ENCODE results near the gene DLL1. TPM values are rescaled to one million over a fixed set of nuclear protein-coding genes. Genes with fewer than 3 reads are reported as not detected.

The DLL1 gene
- total and polyA plus RNA-seq, 7 donors, result 1.1 to 13.6 (median 4.6) TPM

- DNase-seq, result no peak
- H3K27me3 ChIP-seq, result no peaks in the 10 kb centered on the region
- H3K27ac ChIP-seq, result no peak overlapping the region
- 79 to 91% methylated on average over 5 of the region's 5 CpGs for WGBS, 2 donors
- no peaks in the 10 kb centered on the region for H3K36me3 ChIP-seq
- H3K4me3 ChIP-seq, result no peak overlapping the region
- intact Hi-C loops (cut with DNase I), result no loop called here
- H3K4me1 ChIP-seq, result peaks cover 0 to 47% (median 28%) of the 10 kb centered on the region in 4 donors
- no peaks in the 10 kb centered on the region for H3K9me3 ChIP-seq
- TF ChIP-seq POLR2A (IDR thresholded peaks at IDR 0.05), result no peak
Measured at GRCh38 chr6:170311696-170312095, 20.8 kb upstream of the DLL1 start.

DNA sequence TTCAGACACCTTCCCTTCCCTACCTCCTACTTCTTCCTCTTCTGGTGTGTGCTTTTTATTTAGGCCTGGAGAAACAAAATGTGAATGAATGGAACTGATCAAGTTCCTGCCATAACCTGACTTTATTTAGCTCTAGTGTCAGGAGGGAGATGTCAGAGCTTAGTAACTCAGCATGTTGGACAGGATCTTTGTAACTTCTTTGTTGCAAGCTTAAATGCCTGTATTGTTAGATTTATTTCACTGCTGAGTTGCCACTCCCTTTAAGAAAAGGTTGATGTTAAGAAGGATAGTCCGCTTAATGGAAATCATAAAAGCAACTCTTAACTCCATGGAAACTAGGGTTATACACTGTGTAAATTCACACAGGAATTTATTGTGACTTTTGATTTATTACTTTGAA lies 17.9 kb upstream of the DLL1 start:
- H3K27ac ChIP-seq, result no peak overlapping the region
- intact Hi-C loops (cut with DNase I), result loop anchor here (5.0 to 10.0 kb wide), 2 partner anchors 244 to 284 kb away; partner anchors contain the start of genes PSMB1 and TBP
- no peaks in the 10 kb centered on the region for H3K27me3 ChIP-seq
- H3K4me1 ChIP-seq, result peaks cover 0 to 54% (median 33%) of the 10 kb centered on the region in 4 donors
- no peak for TF ChIP-seq POLR2AphosphoS5 (IDR thresholded peaks at IDR 0.05)
- TF ChIP-seq CTCF (IDR thresholded peaks at IDR 0.05), result no peak
- TF ChIP-seq POLR2A (IDR thresholded peaks at IDR 0.05), result no peak
- no peak for TF ChIP-seq EP300 (IDR thresholded peaks at IDR 0.05)
- no peak for DNase-seq
- WGBS, 2 donors, result 26 to 72% methylated on average over 1 of the region's 1 CpG
- no peak overlapping the region for H3K4me3 ChIP-seq
- no peaks in the 10 kb centered on the region for H3K36me3 ChIP-seq
- no peaks in the 10 kb centered on the region for H3K9me3 ChIP-seq

DNA sequence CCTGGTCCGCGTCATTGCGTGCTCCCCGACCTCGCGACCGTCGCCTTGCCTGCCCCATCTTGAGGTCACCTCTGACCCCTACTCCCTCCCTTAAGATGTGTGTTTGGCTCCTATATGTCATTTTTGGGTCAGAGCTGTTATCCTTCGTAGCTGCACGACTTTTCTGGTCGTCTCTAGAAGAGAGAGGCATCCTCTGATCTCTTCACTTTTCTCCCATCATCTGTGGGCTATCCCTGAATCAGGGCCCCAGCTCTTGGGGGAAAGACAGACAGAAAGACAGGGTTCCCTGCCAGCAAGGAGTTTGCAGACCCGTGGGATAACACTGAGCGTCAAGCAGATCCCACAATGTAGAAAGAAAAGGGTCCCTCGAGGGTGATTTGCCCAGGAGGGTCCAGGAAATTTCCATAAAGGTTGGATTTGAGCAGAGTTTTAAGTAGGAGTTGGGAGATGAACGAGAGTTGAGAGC lies 16.2 kb upstream of the DLL1 start:
- no peak for DNase-seq
- TF ChIP-seq EP300 (IDR thresholded peaks at IDR 0.05) (no peak), POLR2A (IDR thresholded peaks at IDR 0.05) (no peak)
- intact Hi-C loops (cut with DNase I), result loop anchor here (5.0 to 10.0 kb wide), 2 partner anchors 245 to 282 kb away; partner anchors contain the start of genes PSMB1 and TBP
- WGBS, 2 donors, result 5 to 11% methylated on average over 15 of the region's 15 CpGs
- Histone ChIP-seq H3K27me3 (no peaks in the 10 kb centered on the region), H3K4me1 (peaks cover 0 to 42% (median 28%) of the 10 kb centered on the region in 4 donors), H3K4me3 (peak overlapping the region; percentile 82 to 90 (median 88)), H3K27ac (peak overlapping the region; percentile 85 to 89 (median 86)), H3K9me3 (no peaks in the 10 kb centered on the region), H3K36me3 (no peaks in the 10 kb centered on the region)

GRCh38 chr6:170306324-170307079 lies 15.6 kb upstream of the DLL1 start, which contains the start of gene FAM120B:
Gene FAM120B, plus strand, starts transcription at chr6:170306758. Its CDS starts 10,633 bp downstream, at chr6:170317391.
- H3K4me1 ChIP-seq, result peaks cover 0 to 42% (median 28%) of the 10 kb centered on the region in 4 donors
- intact Hi-C loops (cut with DNase I), result loop anchor here (5.0 to 10.0 kb wide), 2 partner anchors 246 to 282 kb away; partner anchors contain the start of genes PSMB1 and TBP
- 0% methylated on average over 97 of the region's 97 CpGs for WGBS, 2 donors

DNA sequence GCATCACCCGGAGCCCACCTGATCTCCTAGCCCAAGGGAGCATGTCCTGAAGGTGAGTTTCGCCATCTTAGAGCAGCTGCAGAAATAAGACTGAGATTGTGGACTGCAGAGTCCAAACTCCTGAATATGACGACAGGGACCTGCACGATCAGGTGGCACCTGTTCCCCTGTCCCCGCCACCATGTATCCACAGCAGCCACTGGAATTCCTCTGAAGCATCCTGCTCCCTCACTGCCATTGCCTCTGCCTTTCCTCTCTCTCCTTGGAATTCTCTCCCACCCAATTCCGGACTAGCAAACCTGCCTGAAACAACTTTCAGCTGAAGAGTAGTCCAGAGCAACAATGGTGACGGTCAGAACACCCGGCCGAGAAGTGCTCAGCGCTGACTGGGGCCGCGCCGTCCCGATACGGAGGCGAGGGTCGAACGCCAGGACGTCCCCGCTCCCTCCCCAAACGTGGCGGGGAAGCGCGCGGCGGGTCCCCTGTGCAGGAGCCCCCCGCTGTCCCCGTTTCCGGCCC lies 15.0 kb upstream of the DLL1 start:
- Histone ChIP-seq H3K4me1 (peaks cover 0 to 42% (median 28%) of the 10 kb centered on the region in 4 donors), H3K9me3 (no peaks in the 10 kb centered on the region), H3K4me3 (peak overlapping the region; percentile 82 to 90 (median 88)), H3K27me3 (no peaks in the 10 kb centered on the region), H3K36me3 (no peaks in the 10 kb centered on the region), H3K27ac (peak overlapping the region; percentile 85 to 89 (median 86))
- DNase-seq, result no peak
- TF ChIP-seq POLR2AphosphoS5 (IDR thresholded peaks at IDR 0.05) (no peak), CTCF (IDR thresholded peaks at IDR 0.05) (no peak), EP300 (IDR thresholded peaks at IDR 0.05) (no peak), POLR2A (IDR thresholded peaks at IDR 0.05) (no peak)
- intact Hi-C loops (cut with DNase I), result loop anchor here (5.0 to 10.0 kb wide), 2 partner anchors 246 to 281 kb away; partner anchors contain the start of genes PSMB1 and TBP
- 6 to 12% methylated on average over 29 of the region's 29 CpGs for WGBS, 2 donors

More at GRCh38 chr6:170306324-170307079, 15.6 kb upstream of the DLL1 start, which contains the start of gene FAM120B:
- Histone ChIP-seq H3K27me3 (no peaks in the 10 kb centered on the region), H3K4me3 (peak within 1 kb of the TSS; percentile 82 to 90 (median 88)), H3K27ac (peak within 1 kb of the TSS; percentile 85 to 89 (median 86)), H3K9me3 (no peaks in the 10 kb centered on the region), H3K36me3 (no peaks in the 10 kb centered on the region)
- peak; percentile 98 for DNase-seq
- no peak for TF ChIP-seq CTCF (IDR thresholded peaks at IDR 0.05)
- peak; percentile 51 to 76 for TF ChIP-seq POLR2A (IDR thresholded peaks at IDR 0.05)
- TF ChIP-seq POLR2AphosphoS5 (IDR thresholded peaks at IDR 0.05), result peak; percentile 90 to 96 (median 94)

Data from sigmoid colon (tissue), 7 donors.